IMR-90 (cell line): ENCODE measurements around the gene DOCK6. TPM values are rescaled to one million over a fixed set of nuclear protein-coding genes. Genes with fewer than 3 reads are reported as not detected.

Source experiments
- ATAC-seq: fragments of 200-7000 bp; cut with Tn5 transposase; 2 replicates; pipeline ENCODE4 v1.9.1; 2020; ENCODE audit warnings: low read depth, mild to moderate bottlenecking, moderate library complexity
- BruUV-seq: library from RNA; stranded (reverse); fragments of 400-500 nt; replicated peaks from 2 replicates; lab custom pipeline; 2021; lab: Mats Ljungman, UMichigan
- CTCF ChIA-PET: fragments of 300-600 bp; formaldehyde crosslinking; extraction: SDS; loops from one replicate; lab custom pipeline; 2021; ENCODE audit warnings: antibody characterized with exemption; lab: Yijun Ruan, JAX
- POLR2A ChIA-PET: fragments of 300-600 bp; sonication (Branson Sonifier 250); formaldehyde crosslinking; loops from one replicate; lab custom pipeline; 2022; ENCODE audit warnings: antibody characterized with exemption; ENCODE audit not compliant: unreplicated experiment; lab: Charles Lee
- DNase-seq: peaks from one replicate; pipeline ENCODE4 v3.0.0; 2013
- H2AFZ ChIP-seq: replicated peaks from 2 replicates; pipeline ENCODE3; 2013; ENCODE audit warnings: low read length, mild to moderate bottlenecking; ENCODE audit not compliant: poor library complexity
- H2AK5ac ChIP-seq: 2 replicates; pipeline ENCODE4 v1.6.1; 2013; ENCODE audit warnings: low read depth, low read length, inconsistent platforms
- H2AK9ac ChIP-seq: replicated peaks from 2 replicates; pipeline ENCODE3; 2013; ENCODE audit warnings: mild to moderate bottlenecking, low read depth, low read length, moderate library complexity; ENCODE audit not compliant: poor library complexity
- H2BK120ac ChIP-seq: 2 replicates; pipeline ENCODE4 v1.6.1; 2013; ENCODE audit warnings: low read depth, low read length, inconsistent platforms
- H2BK15ac ChIP-seq: 3 replicates; pipeline ENCODE4 v1.6.1; 2013; ENCODE audit warnings: low read depth, low read length, inconsistent platforms
- H2BK20ac ChIP-seq: 2 replicates; pipeline ENCODE4 v1.6.1; 2013; ENCODE audit warnings: low read depth, mild to moderate bottlenecking, inconsistent platforms, low read length, moderate library complexity
- H2BK5ac ChIP-seq: 2 replicates; pipeline ENCODE4 v1.6.1; 2013; ENCODE audit warnings: mild to moderate bottlenecking, low read depth, low read length, inconsistent platforms; ENCODE audit not compliant: poor library complexity, severe bottlenecking
- H3K14ac ChIP-seq: replicated peaks from 2 replicates; pipeline ENCODE4 v1.6.1; 2013; ENCODE audit warnings: low read depth, low read length, inconsistent platforms
- H3K18ac ChIP-seq: 2 replicates; pipeline ENCODE4 v1.6.1; 2013; ENCODE audit warnings: low read depth, low read length, control low read depth
- H3K23ac ChIP-seq: 2 replicates; pipeline ENCODE4 v1.6.1; 2013; ENCODE audit warnings: low read depth, low read length, inconsistent platforms
- H3K27ac ChIP-seq: 2 replicates; pipeline ENCODE4 v1.5.1; 2013; ENCODE audit warnings: mild to moderate bottlenecking, control low read depth, low read length; ENCODE audit not compliant: insufficient read depth
- H3K27me3 ChIP-seq: 2 replicates; pipeline ENCODE4 v1.6.1; 2013; ENCODE audit warnings: low read length; ENCODE audit not compliant: control insufficient read depth, insufficient read depth
- H3K36me3 ChIP-seq: 2 replicates; pipeline ENCODE4 v1.6.1; 2013; ENCODE audit warnings: low read length, mixed read lengths; ENCODE audit not compliant: control insufficient read depth, insufficient read depth
- H3K4ac ChIP-seq: 2 replicates; pipeline ENCODE4 v1.6.1; 2013; ENCODE audit warnings: low read depth, low read length, inconsistent platforms
- H3K4me1 ChIP-seq: 2 replicates; pipeline ENCODE4 v1.6.1; 2013; ENCODE audit warnings: low read length, mixed read lengths; ENCODE audit not compliant: control insufficient read depth, insufficient read depth
- H3K4me2 ChIP-seq: 2 replicates; pipeline ENCODE4 v1.6.1; 2013; ENCODE audit warnings: low read depth, mild to moderate bottlenecking, control low read depth, low read length, moderate library complexity
- H3K4me3 ChIP-seq: 2 replicates; pipeline ENCODE4 v1.5.1; 2013; ENCODE audit warnings: low read depth, mild to moderate bottlenecking, control low read depth, low read length, moderate library complexity; ENCODE audit not compliant: insufficient read depth
- H3K56ac ChIP-seq: 2 replicates; pipeline ENCODE4 v1.6.1; 2013; ENCODE audit warnings: low read length, inconsistent platforms; ENCODE audit not compliant: insufficient read depth; ENCODE audit errors: extremely low read depth
- H3K79me1 ChIP-seq, 2 experiments: 2 replicates each; pipeline ENCODE4 v1.6.1; 2013; ENCODE audit warnings: low read length in 2 of 2, inconsistent platforms in 1 of 2, low read depth in 1 of 2
- H3K9ac ChIP-seq: 2 replicates; pipeline ENCODE4 v1.6.1; 2013; ENCODE audit warnings: low read depth, low read length, control low read depth
- H3K9me1 ChIP-seq: 2 replicates; pipeline ENCODE4 v1.6.1; 2013; ENCODE audit warnings: low read length, inconsistent platforms; ENCODE audit not compliant: insufficient read depth
- H3K9me3 ChIP-seq: 2 replicates; pipeline ENCODE4 v1.6.1; 2013; ENCODE audit warnings: low read length; ENCODE audit not compliant: control insufficient read depth, insufficient read depth
- H4K20me1 ChIP-seq: 2 replicates; pipeline ENCODE4 v1.6.1; 2013; ENCODE audit warnings: low read length, inconsistent platforms; ENCODE audit not compliant: insufficient read depth
- H4K5ac ChIP-seq: 2 replicates; pipeline ENCODE4 v1.6.1; 2013; ENCODE audit warnings: mild to moderate bottlenecking, low read depth, low read length, control low read depth
- H4K8ac ChIP-seq, 2 experiments: 2 replicates each; pipeline ENCODE4 v1.6.1; 2013; ENCODE audit warnings: low read depth in 2 of 2, low read length in 2 of 2, control low read depth in 1 of 2, inconsistent platforms in 1 of 2
- H4K91ac ChIP-seq: 2 replicates; pipeline ENCODE4 v1.6.1; 2013; ENCODE audit warnings: low read depth, low read length, inconsistent platforms; ENCODE audit not compliant: insufficient read depth
- CHD1 ChIP-seq: IDR thresholded peaks from 2 replicates; pipeline ENCODE4 v1.6.1; 2012; ENCODE audit warnings: low read depth, low read length, improper control_type of control experiment
- CTCF ChIP-seq: conservative IDR thresholded peaks from 2 replicates; pipeline ENCODE4 v1.5.1; 2012; ENCODE audit warnings: mild to moderate bottlenecking, low read depth, low read length, improper control_type of control experiment
- MAZ ChIP-seq: IDR thresholded peaks from 2 replicates; pipeline ENCODE4 v1.6.1; 2012; ENCODE audit warnings: low read depth, mild to moderate bottlenecking, low read length, improper control_type of control experiment, moderate library complexity, borderline replicate concordance
- POLR2A ChIP-seq: IDR thresholded peaks from 2 replicates; pipeline ENCODE4 v1.6.1; 2012; ENCODE audit warnings: mild to moderate bottlenecking, low read depth, low read length
- RAD21 ChIP-seq: IDR thresholded peaks from 2 replicates; pipeline ENCODE4 v1.6.1; 2012; ENCODE audit warnings: low read length, improper control_type of control experiment
- RCOR1 ChIP-seq: IDR thresholded peaks from 2 replicates; pipeline ENCODE4 v1.6.1; 2012; ENCODE audit warnings: mild to moderate bottlenecking, low read length, improper control_type of control experiment; ENCODE audit not compliant: insufficient replicate concordance
- WGBS, 2 experiments: methylation state at CpG; one replicate each; pipeline versions ENCODE4 v1.1.5 to v1.1.7; 2013; ENCODE audit warnings: missing lambda C conversion rate in 2 of 2; ENCODE audit not compliant: insufficient read length in 1 of 2; ENCODE audit errors: extremely low coverage in 2 of 2; 5-methylcytosine and 5-hydroxymethylcytosine counted together
- dilution Hi-C: fragments of 300-500 bp; cut with HindIII; formaldehyde crosslinking; loops from one replicate; pipeline ENCODE4 v1.14.3; 2018; ENCODE audit warnings: low sequenced_read_pairs; ENCODE audit not compliant: unreplicated experiment
- in situ Hi-C: fragments of 300-500 bp; cut with MboI; formaldehyde crosslinking; loops from 3 replicates; pipeline ENCODE4 v1.14.3; 2019; ENCODE audit warnings: low sequenced_read_pairs, inconsistent platforms, mixed read lengths
- intact Hi-C: fragments of 100-400 bp; cut with micrococcal nuclease; formaldehyde crosslinking; loops from 2 replicates; pipeline ENCODE4 v1.10.0; 2022
- polyA plus RNA-seq, 3 experiments: library from polyadenylated mRNA; depleted of rRNA; stranded (reverse); fragments of >200 nt; gene quantifications; 2 replicates each; pipeline ENCODE4 v1.2.3, GENCODE V29; 2012; ENCODE audit warnings: low replicate concordance in 1 of 3
- total RNA-seq: library from RNA; depleted of rRNA; stranded (reverse); fragments of >200 nt; gene quantifications from 2 replicates; pipeline ENCODE4 v1.2.3, GENCODE V29; 2012

The DOCK6 gene
- total and polyA plus RNA-seq, 2 of the 4 experiments (the other 2 are of a cell fraction) = 5.0 to 18.4 TPM

- TF ChIP-seq CTCF = 0 out of 2 replicates have a peak, but pooled peaks have one; percentile 4
- peak; percentile 35; the same call in 1 of the 2 replicates for TF ChIP-seq POLR2A
These were observed 106.8 kb downstream of the DOCK6 start, which contains the start of gene SPC24 (continued) for GRCh38 chr19:11155373-11156120.

DNA sequence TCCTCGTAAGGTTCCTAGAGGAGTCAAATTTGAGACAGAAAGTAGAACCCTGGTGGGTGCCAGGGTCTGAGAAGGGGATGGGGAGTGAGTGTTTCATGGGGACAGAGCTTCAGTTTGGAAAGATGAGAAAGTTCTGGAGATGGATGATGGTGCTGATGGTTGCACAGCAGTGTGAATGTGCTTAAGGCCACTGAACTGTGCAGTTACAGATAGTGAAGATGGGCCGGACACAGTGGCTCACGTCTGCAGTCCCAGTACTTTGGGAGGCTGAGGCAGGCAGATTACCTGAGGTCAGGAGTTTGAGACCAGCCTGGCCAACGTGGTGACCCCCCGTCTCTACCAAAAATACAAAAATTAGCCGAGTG lies 107.7 kb downstream of the DOCK6 start:
- Histone ChIP-seq H4K91ac (no peak overlapping the region), H3K4me1 (peaks cover 22% of the 10 kb centered on the region), H3K36me3 (no peaks in the 10 kb centered on the region), H3K9me3 (no peaks in the 10 kb centered on the region), H3K9ac (peak overlapping the region; percentile 52; the same call in 1 of the 2 replicates), H3K27me3 (no peaks in the 10 kb centered on the region), H3K9me1 (peaks cover 5% of the 10 kb centered on the region; the same call in 1 of the 2 replicates), H4K8ac (peak overlapping the region; percentile 16 to 50; a peak in 1 of 4 replicates), H4K5ac (peak overlapping the region; percentile 1; the same call in 1 of the 2 replicates), H3K4me3 (no peak overlapping the region; the same call in 1 of the 2 replicates), H4K20me1 (no peaks in the 10 kb centered on the region), H3K4me2 (peak overlapping the region; percentile 6; the same call in 1 of the 2 replicates), H3K27ac (no peak overlapping the region; the same call in 1 of the 2 replicates), H3K18ac (no peak overlapping the region), H2BK15ac (peak overlapping the region; percentile 51; the same call in 1 of the 3 replicates), H2BK20ac (no peak overlapping the region), H3K79me1 (peaks cover 16 to 36% of the 10 kb centered on the region in 2 experiments), H3K56ac (no peak overlapping the region), H2AK9ac (no peak overlapping the region), H3K4ac (peak overlapping the region; percentile 58), H2AFZ (peak overlapping the region; percentile 34), H2BK120ac (no peak overlapping the region), H3K23ac (peak overlapping the region; percentile 76), H2AK5ac (peak overlapping the region; percentile 18), H3K14ac (peak overlapping the region; percentile 77), H2BK5ac (no peak overlapping the region)
- ChIA-PET POLR2A (no interaction called here), CTCF (interaction anchor here (0.6 kb wide), 1 partner anchor 391 kb away, joined by 3 read pairs; no protein-coding TSS in a partner anchor)
- dilution Hi-C loops (no loop called here), in situ Hi-C loops (no loop called here), intact Hi-C loops (no loop called here)
- no TSS peak for BruUV-seq
- DNase-seq = no peak
- TF ChIP-seq RAD21 = no peak
- no peak for TF ChIP-seq RCOR1
- no peak for TF ChIP-seq MAZ
- no peak for TF ChIP-seq CHD1
- WGBS, 2 experiments = 0% methylated on average over 1 of the region's 6 CpGs; no CpG with 5 or more reads in 1 of the 2 experiments
- ATAC-seq = no peak
